Mammary epithelial cell (primary cell): ENCODE results near the gene C22orf15.

Experiments
- EZH2 ChIP-seq: IDR thresholded peaks from 2 replicates; pipeline ENCODE4 v1.6.1; 2012; ENCODE audit warnings: low read length, inconsistent platforms, borderline replicate concordance
- TF ChIP-seq, protein P1 (sequence below), 2 donors: IDR thresholded peaks in 1 of 2; conservative IDR thresholded peaks in 1 of 2; 2 replicates each; pipeline ENCODE4 v1.5.1; 2011 to 2012; ENCODE audit warnings: inconsistent platforms in 2 of 2, low read length in 2 of 2, mild to moderate bottlenecking in 2 of 2, control low read depth in 1 of 2, low read depth in 1 of 2; ENCODE audit not compliant: insufficient read depth in 1 of 2; ENCODE audit errors: extremely low read depth in 1 of 2

DNA sequence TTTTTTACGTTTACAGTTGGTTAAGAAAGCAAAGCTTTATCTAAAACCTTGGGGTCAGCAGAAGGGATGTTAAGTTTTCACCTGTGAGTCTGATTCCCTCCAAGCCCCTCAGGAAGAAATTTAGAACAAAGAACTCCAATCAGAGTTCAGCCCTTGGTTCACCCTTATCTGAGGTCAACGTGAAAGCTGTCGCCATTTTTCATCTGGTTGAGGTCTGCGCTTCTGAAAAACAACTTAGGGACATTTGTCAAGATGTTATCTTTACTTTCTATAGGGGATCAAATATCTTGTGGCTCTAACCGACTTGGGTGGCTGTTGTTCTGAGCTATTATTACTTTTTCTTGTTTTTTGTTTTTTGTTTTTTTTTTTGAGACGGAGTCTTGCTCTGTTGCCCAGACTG lies 41.9 kb upstream of the C22orf15 start:
- TF ChIP-seq, protein P1, sequence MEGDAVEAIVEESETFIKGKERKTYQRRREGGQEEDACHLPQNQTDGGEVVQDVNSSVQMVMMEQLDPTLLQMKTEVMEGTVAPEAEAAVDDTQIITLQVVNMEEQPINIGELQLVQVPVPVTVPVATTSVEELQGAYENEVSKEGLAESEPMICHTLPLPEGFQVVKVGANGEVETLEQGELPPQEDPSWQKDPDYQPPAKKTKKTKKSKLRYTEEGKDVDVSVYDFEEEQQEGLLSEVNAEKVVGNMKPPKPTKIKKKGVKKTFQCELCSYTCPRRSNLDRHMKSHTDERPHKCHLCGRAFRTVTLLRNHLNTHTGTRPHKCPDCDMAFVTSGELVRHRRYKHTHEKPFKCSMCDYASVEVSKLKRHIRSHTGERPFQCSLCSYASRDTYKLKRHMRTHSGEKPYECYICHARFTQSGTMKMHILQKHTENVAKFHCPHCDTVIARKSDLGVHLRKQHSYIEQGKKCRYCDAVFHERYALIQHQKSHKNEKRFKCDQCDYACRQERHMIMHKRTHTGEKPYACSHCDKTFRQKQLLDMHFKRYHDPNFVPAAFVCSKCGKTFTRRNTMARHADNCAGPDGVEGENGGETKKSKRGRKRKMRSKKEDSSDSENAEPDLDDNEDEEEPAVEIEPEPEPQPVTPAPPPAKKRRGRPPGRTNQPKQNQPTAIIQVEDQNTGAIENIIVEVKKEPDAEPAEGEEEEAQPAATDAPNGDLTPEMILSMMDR (conservative IDR thresholded peaks at IDR 0.05 in 1 of 2, IDR thresholded peaks at IDR 0.05 in 1 of 2; ENCODE audit: extremely low read depth in 1 of 2, insufficient read depth in 1 of 2, low read depth in 1 of 2, low read length in 2 of 2), result no peak
- TF ChIP-seq EZH2, result no peak
